VCaP (cell line): ENCODE results near the gene TOLLIP.
"Not testable (repeated sequence)": the region's sequence is repeated elsewhere in the genome, so short reads cannot be mapped to it uniquely, and the experiment has no call there.

ENCODE experiments used
- H3K27ac ChIP-seq: fragments of 450-650 bp; 2 replicates; pipeline ENCODE4 v1.5.1; 2017
- TF ChIP-seq, protein P1 (sequence below): fragments of 450-650 bp; conservative IDR thresholded peaks from 2 replicates; pipeline ENCODE4 v1.5.1; 2017; ENCODE audit warnings: mild to moderate bottlenecking, moderate library complexity

TOLLIP gene

DNA sequence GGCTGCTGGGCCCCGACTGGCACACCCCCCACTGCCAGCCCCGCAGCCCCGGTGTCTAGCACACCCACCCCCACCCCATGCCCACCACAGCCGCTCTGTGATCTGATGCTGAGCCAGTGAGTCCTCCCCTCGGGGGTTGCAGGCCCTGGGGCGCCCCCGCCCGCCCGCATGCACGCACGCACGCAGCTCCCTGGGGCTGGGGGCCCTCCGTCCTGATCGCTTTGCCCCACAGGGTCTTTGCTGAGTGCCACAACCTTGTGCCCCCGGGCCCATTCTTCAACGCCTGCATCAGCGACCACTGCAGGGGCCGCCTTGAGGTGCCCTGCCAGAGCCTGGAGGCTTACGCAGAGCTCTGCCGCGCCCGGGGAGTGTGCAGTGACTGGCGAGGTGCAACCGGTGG, 54.3 kb downstream of the TOLLIP start:
- TF ChIP-seq, protein P1, sequence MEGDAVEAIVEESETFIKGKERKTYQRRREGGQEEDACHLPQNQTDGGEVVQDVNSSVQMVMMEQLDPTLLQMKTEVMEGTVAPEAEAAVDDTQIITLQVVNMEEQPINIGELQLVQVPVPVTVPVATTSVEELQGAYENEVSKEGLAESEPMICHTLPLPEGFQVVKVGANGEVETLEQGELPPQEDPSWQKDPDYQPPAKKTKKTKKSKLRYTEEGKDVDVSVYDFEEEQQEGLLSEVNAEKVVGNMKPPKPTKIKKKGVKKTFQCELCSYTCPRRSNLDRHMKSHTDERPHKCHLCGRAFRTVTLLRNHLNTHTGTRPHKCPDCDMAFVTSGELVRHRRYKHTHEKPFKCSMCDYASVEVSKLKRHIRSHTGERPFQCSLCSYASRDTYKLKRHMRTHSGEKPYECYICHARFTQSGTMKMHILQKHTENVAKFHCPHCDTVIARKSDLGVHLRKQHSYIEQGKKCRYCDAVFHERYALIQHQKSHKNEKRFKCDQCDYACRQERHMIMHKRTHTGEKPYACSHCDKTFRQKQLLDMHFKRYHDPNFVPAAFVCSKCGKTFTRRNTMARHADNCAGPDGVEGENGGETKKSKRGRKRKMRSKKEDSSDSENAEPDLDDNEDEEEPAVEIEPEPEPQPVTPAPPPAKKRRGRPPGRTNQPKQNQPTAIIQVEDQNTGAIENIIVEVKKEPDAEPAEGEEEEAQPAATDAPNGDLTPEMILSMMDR, result no peak
- H3K27ac ChIP-seq, result no peak overlapping the region

DNA sequence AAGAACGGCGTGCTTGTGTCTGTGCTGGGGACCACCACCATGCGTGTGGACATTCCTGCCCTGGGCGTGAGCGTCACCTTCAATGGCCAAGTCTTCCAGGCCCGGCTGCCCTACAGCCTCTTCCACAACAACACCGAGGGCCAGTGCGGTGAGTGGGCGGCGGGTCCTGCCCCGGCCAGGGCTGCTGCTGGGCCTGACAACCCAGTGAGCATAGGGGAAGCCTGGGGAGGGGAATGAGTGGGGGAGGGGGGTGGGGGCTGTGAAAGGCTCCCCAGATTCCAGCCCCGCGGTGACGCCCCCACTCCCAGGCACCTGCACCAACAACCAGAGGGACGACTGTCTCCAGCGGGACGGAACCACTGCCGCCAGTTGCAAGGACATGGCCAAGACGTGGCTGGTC, 54.7 kb downstream of the TOLLIP start:
- TF ChIP-seq, protein P1, result no peak
- no peak overlapping the region for H3K27ac ChIP-seq

DNA sequence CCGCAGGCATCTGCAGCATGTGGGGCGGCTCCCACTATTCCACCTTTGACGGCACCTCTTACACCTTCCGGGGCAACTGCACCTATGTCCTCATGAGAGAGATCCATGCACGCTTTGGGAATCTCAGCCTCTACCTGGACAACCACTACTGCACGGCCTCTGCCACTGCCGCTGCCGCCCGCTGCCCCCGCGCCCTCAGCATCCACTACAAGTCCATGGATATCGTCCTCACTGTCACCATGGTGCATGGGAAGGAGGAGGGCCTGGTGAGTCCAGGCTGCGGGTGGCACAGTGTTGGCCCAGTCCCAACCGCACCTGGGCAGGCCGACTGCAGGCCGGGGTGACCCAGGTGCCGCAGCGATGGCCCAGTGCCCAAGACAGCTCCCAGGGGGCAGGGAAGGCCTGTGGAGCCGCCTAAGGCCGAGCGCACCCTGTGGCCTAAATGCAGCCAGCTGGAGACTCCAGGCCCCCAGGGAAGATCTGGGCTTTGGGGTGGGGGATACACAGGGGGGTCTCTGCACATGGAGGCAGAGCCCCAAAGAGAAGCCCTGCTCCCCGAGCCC, 55.3 kb downstream of the TOLLIP start:
- TF ChIP-seq, protein P1, result no peak
- no peak overlapping the region for H3K27ac ChIP-seq

DNA sequence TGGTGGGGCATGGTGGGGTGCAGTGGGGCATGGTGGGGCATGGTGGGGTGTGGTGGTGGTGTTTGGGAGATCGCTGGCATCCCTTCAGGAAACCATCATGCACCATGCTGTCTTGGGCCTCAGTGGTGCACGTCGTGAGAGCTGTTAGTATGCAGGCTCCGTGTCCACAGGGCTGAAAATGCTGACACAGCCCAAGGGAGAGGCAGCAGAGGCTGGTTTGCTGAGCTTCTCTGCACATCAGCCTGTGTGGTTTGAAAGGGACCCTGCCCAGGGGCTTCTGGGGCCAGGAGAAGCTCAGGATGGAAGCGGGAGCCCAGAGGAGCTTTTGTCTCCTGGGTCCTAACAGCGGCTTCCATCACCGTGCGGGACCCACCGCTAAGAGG, 56.3 kb downstream of the TOLLIP start:
- TF ChIP-seq, protein P1, result no peak

DNA sequence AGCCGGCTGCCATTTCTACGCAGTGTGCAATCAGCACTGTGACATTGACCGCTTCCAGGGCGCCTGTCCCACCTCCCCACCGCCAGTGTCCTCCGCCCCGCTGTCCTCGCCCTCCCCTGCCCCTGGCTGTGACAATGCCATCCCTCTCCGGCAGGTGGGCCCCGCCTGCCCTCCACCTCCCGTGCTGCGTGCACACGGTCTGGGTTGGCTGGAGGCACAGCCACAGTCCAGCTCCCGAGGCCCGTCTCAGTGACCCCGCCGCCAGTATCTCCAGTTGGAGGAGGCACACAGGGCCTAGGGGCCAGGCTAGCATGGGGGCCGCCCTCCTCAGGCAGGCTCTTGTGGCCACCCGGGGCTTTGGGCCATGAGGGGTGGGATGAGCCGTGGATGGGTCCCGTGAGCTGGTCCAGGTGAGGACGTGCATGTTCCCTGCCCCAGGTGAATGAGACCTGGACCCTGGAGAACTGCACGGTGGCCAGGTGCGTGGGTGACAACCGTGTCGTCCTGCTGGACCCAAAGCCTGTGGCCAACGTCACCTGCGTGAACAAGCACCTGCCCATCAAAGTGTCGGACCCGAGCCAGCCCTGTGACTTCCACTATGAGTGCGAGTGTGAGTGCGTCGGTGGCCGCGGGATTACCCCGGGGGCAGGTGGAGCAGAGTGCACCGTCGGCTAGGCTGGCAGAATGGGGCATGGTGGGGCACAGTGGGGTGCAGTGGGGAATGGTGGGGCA, 56.9 kb downstream of the TOLLIP start:
- H3K27ac ChIP-seq, result no peak overlapping the region
- TF ChIP-seq, protein P1, result no peak

More for the DNA sequence above, 56.3 kb downstream of the TOLLIP start:
- H3K27ac ChIP-seq, result no peak overlapping the region

DNA sequence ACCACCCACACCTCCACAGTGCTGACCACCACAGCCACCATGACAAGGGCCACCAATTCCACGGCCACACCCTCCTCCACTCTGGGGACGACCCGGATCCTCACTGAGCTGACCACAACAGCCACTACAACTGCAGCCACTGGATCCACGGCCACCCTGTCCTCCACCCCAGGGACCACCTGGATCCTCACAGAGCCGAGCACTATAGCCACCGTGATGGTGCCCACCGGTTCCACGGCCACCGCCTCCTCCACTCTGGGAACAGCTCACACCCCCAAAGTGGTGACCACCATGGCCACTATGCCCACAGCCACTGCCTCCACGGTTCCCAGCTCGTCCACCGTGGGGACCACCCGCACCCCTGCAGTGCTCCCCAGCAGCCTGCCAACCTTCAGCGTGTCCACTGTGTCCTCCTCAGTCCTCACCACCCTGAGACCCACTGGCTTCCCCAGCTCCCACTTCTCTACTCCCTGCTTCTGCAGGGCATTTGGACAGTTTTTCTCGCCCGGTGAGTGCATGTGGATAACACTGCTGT, 58.1 kb downstream of the TOLLIP start:
- no peak overlapping the region for H3K27ac ChIP-seq
- TF ChIP-seq, protein P1, result no peak

DNA sequence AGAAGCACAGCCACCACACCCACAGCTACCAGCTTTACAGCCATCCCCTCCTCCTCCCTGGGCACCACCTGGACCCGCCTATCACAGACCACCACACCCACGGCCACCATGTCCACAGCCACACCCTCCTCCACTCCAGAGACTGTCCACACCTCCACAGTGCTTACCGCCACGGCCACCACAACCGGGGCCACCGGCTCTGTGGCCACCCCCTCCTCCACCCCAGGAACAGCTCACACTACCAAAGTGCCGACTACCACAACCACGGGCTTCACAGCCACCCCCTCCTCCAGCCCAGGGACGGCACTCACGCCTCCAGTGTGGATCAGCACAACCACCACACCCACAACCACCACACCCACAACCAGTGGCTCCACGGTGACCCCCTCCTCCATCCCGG, 59.0 kb downstream of the TOLLIP start:
- not testable (repeated sequence) for H3K27ac ChIP-seq

DNA sequence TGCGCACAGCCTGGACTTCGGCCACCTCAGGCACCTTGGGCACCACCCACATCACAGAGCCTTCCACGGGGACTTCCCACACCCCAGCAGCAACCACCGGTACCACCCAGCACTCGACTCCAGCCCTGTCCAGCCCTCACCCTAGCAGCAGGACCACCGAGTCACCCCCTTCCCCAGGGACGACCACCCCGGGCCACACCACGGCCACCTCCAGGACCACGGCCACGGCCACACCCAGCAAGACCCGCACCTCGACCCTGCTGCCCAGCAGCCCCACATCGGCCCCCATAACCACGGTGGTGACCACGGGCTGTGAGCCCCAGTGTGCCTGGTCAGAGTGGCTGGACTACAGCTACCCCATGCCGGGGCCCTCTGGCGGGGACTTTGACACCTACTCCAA, 60.5 kb downstream of the TOLLIP start:
- H3K27ac ChIP-seq, result not testable (repeated sequence)

DNA sequence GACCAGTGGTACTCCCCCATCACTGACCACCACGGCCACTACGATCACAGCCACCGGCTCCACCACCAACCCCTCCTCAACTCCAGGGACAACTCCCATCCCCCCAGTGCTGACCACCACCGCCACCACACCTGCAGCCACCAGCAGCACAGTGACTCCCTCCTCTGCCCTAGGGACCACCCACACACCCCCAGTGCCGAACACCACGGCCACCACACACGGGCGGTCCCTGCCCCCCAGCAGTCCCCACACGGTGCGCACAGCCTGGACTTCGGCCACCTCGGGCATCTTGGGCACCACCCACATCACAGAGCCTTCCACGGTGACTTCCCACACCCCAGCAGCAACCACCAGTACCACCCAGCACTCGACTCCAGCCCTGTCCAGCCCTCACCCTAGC, 62.4 kb downstream of the TOLLIP start:
- not testable (repeated sequence) for H3K27ac ChIP-seq

DNA sequence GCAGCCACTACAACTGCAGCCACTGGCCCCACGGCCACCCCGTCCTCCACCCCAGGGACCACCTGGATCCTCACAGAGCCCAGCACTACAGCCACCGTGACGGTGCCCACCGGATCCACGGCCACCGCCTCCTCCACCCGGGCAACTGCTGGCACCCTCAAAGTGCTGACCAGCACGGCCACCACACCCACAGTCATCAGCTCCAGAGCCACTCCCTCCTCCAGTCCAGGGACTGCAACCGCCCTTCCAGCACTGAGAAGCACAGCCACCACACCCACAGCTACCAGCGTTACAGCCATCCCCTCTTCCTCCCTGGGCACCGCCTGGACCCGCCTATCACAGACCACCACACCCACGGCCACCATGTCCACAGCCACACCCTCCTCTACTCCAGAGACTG, 63.1 kb downstream of the TOLLIP start:
- H3K27ac ChIP-seq, result not testable (repeated sequence)

DNA sequence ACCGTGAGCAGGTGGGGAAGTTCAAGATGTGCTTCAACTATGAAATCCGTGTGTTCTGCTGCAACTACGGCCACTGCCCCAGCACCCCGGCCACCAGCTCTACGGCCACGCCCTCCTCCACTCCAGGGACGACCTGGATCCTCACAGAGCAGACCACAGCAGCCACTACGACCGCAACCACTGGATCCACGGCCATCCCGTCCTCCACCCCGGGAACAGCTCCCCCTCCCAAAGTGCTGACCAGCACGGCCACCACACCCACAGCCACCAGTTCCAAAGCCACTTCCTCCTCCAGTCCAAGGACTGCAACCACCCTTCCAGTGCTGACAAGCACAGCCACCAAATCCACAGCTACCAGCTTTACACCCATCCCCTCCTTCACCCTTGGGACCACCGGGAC, 63.7 kb downstream of the TOLLIP start:
- not testable (repeated sequence) for H3K27ac ChIP-seq

DNA sequence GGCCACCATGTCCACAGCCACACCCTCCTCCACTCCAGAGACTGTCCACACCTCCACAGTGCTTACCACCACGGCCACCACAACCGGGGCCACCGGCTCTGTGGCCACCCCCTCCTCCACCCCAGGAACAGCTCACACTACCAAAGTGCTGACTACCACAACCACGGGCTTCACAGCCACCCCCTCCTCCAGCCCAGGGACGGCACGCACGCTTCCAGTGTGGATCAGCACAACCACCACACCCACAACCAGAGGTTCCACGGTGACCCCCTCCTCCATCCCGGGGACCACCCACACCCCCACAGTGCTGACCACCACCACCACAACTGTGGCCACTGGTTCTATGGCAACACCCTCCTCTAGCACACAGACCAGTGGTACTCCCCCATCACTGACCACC, 64.9 kb downstream of the TOLLIP start:
- H3K27ac ChIP-seq, result not testable (repeated sequence)

DNA sequence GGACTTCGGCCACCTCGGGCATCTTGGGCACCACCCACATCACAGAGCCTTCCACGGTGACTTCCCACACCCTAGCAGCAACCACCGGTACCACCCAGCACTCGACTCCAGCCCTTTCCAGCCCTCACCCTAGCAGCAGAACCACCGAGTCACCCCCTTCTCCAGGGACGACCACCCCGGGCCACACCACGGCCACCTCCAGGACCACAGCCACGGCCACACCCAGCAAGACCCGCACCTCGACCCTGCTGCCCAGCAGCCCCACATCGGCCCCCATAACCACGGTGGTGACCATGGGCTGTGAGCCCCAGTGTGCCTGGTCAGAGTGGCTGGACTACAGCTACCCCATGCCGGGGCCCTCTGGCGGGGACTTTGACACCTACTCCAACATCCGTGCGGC, 65.9 kb downstream of the TOLLIP start:
- not testable (repeated sequence) for H3K27ac ChIP-seq

DNA sequence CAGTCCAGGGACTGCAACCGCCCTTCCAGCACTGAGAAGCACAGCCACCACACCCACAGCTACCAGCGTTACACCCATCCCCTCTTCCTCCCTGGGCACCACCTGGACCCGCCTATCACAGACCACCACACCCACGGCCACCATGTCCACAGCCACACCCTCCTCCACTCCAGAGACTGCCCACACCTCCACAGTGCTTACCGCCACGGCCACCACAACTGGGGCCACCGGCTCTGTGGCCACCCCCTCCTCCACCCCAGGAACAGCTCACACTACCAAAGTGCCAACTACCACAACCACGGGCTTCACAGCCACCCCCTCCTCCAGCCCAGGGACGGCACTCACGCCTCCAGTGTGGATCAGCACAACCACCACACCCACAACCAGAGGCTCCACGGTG, 66.7 kb downstream of the TOLLIP start:
- H3K27ac ChIP-seq, result not testable (repeated sequence)
